Right lung (tissue), 5 donors: ENCODE data around the gene STX1A. TPM values are rescaled to one million over a fixed set of nuclear protein-coding genes. Genes with fewer than 3 reads are reported as not detected.
"Not testable (repeated sequence)": the region's sequence is repeated elsewhere in the genome, so short reads cannot be mapped to it uniquely, and the experiment has no call there.

Source experiments
- DNase-seq, 2 donors: peaks; one replicate each; pipeline ENCODE4 v3.0.0-alpha.2; 2013
- polyA plus RNA-seq, 5 donors: library from polyadenylated mRNA; unstranded; fragments of 120-200 nt; gene quantifications; one replicate each; pipeline versions ENCODE4 v1.2.1 to v1.2.3, GENCODE V29; 2013; ENCODE audit warnings: inconsistent platforms in 1 of 5, low replicate concordance in 1 of 5; ENCODE audit not compliant: insufficient read length in 5 of 5, insufficient read depth in 1 of 5

STX1A gene
- polyA plus RNA-seq, 5 donors = 6.4 to 12.7 (median 9.4) TPM

- DNase-seq = no peak
Observed at GRCh38 chr7:73737491-73738219, 18.2 kb upstream of the STX1A start.

- no peak for DNase-seq
Observed at GRCh38 chr7:73736885-73737284, 17.4 kb upstream of the STX1A start.

- no peak for DNase-seq
Observed at GRCh38 chr7:73735528-73735905, 16.0 kb upstream of the STX1A start.

GRCh38 chr7:73734619-73735527 lies 15.4 kb upstream of the STX1A start:
- peak in 1 of 2 donors; percentile 60 for DNase-seq

GRCh38 chr7:73732397-73732796 lies 12.9 kb upstream of the STX1A start:
- DNase-seq = no peak

- DNase-seq = no peak
Observed at GRCh38 chr7:73730485-73730884, 11.0 kb upstream of the STX1A start.

- DNase-seq = no peak
Observed at GRCh38 chr7:73728551-73728950, 9.1 kb upstream of the STX1A start.

- DNase-seq = no peak
Observed at GRCh38 chr7:73727952-73728351, 8.5 kb upstream of the STX1A start.

GRCh38 chr7:73726083-73726466 lies 6.6 kb upstream of the STX1A start:
- DNase-seq = no peak

- DNase-seq = no peak
Observed at GRCh38 chr7:73723813-73724212, 4.3 kb upstream of the STX1A start.

- no peak for DNase-seq
Observed at GRCh38 chr7:73722785-73723184, 3.3 kb upstream of the STX1A start.

GRCh38 chr7:73722182-73722581 lies 2.7 kb upstream of the STX1A start:
- not testable (repeated sequence) for DNase-seq

GRCh38 chr7:73721377-73721817 lies 1.9 kb upstream of the STX1A start:
- DNase-seq = no peak

- not testable (repeated sequence) for DNase-seq
Observed at GRCh38 chr7:73720443-73720842, 974 bp upstream of the STX1A start.

- DNase-seq = no peak
Observed at GRCh38 chr7:73719806-73720169, 319 bp upstream of the STX1A start.

- DNase-seq = no peak
Observed at GRCh38 chr7:73718438-73718881, 1.0 kb downstream of the STX1A start.

GRCh38 chr7:73717991-73718405 lies 1.5 kb downstream of the STX1A start:
- DNase-seq = no peak

- DNase-seq = no peak
Observed at GRCh38 chr7:73717025-73717807, 2.3 kb downstream of the STX1A start.

GRCh38 chr7:73716318-73716890 lies 3.1 kb downstream of the STX1A start:
- DNase-seq = no peak

GRCh38 chr7:73715648-73716317 lies 3.7 kb downstream of the STX1A start:
- no peak for DNase-seq

- DNase-seq = not testable (repeated sequence)
Observed at GRCh38 chr7:73713319-73713718, 6.2 kb downstream of the STX1A start.
